ENCODE data around the gene TAB2. TPM values are rescaled to one million over a fixed set of nuclear protein-coding genes. Genes with fewer than 3 reads are reported as not detected.

Gene TAB2
- total and polyA plus RNA-seq, 8 donors = 49.3 to 103 (median 86.5) TPM

DNA sequence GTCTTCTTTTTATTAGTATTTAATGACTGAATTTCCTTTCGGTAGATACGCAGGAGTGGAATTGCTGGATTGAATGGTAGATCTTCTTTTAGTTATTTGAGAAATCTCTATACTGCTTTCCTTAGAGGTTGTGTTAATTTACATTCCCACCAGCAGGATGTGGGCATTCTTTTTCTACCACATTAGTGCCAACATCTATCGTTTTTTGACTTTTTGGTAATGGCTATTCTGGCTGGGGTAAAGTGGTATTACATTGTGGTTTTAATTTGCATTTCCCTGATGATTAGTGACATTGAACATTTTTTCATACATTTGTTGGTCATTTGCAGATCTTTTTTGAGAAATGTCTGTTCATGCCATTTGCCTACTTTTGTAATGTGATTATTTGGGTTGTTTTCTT, 119.7 kb downstream of the TAB2 start:
- no peak for DNase-seq
- Histone ChIP-seq H3K9me3 (no peaks in the 10 kb centered on the region), H3K4me1 (peaks cover 0 to 2% of the 10 kb centered on the region in 2 donors), H3K27me3 (no peaks in the 10 kb centered on the region), H3K36me3 (no peaks in the 10 kb centered on the region), H3K27ac (no peak overlapping the region), H3K4me3 (no peak overlapping the region)
- TF ChIP-seq, protein P1, sequence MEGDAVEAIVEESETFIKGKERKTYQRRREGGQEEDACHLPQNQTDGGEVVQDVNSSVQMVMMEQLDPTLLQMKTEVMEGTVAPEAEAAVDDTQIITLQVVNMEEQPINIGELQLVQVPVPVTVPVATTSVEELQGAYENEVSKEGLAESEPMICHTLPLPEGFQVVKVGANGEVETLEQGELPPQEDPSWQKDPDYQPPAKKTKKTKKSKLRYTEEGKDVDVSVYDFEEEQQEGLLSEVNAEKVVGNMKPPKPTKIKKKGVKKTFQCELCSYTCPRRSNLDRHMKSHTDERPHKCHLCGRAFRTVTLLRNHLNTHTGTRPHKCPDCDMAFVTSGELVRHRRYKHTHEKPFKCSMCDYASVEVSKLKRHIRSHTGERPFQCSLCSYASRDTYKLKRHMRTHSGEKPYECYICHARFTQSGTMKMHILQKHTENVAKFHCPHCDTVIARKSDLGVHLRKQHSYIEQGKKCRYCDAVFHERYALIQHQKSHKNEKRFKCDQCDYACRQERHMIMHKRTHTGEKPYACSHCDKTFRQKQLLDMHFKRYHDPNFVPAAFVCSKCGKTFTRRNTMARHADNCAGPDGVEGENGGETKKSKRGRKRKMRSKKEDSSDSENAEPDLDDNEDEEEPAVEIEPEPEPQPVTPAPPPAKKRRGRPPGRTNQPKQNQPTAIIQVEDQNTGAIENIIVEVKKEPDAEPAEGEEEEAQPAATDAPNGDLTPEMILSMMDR (IDR thresholded peaks at IDR 0.05) = no peak
- intact Hi-C loops (cut with DNase I) = loop anchor here in 1 of 2 donors (10.0 kb wide), 2 partner anchors 78 to 402 kb away; no protein-coding TSS in a partner anchor
- no peak for ATAC-seq

DNA sequence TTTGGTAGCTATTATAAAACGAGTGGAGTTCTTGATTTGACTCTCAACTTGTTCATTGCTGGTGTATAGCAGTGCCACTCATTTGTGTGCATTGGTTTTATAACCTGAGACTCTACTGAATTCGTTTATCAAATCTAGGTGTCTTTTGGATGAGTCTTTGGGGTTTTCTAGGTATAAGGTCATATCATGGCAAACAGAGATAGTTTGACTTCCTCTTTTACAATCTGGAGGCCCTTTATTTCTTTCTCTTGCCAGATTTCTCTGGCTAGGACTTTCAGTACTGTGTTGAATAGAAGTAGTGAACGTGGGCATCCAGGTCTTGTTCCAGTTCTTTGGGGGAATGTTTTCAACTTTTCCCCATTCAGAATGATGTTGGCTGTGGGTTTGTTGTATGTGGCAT, 121.3 kb downstream of the TAB2 start:
- Histone ChIP-seq H3K36me3 (no peaks in the 10 kb centered on the region), H3K27me3 (no peaks in the 10 kb centered on the region), H3K4me1 (no peaks in the 10 kb centered on the region), H3K9me3 (no peaks in the 10 kb centered on the region), H3K27ac (no peak overlapping the region), H3K4me3 (no peak overlapping the region)
- intact Hi-C loops (cut with DNase I) = loop anchor here in 1 of 2 donors (10.0 kb wide), 2 partner anchors 76 to 404 kb away; no protein-coding TSS in a partner anchor
- ATAC-seq (no peak), DNase-seq (no peak)
- TF ChIP-seq, protein P1 (IDR thresholded peaks at IDR 0.05) = no peak

DNA sequence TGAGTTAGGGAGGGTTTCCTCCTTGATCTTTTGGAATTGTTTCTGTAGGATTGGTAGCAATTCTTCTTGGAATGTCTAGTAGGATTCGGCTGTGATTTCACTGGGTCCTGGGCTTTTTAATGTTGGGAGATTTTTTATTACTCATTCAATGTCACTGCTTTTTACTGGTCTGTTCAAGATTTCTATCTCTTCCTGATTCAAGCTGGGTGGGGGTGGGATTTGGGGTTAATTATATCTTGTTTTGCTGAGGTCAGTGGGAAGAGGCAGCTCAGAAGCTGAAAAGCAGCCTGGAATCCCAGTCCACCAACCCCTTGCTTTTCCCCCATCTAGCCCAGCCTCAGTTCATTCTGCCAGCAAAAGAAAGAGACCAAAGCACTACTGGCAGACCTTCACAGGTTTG, 122.1 kb downstream of the TAB2 start:
- Histone ChIP-seq H3K4me1 (no peaks in the 10 kb centered on the region), H3K36me3 (no peaks in the 10 kb centered on the region), H3K27ac (no peak overlapping the region), H3K4me3 (no peak overlapping the region), H3K9me3 (no peaks in the 10 kb centered on the region), H3K27me3 (no peaks in the 10 kb centered on the region)
- ATAC-seq (no peak), DNase-seq (no peak)
- intact Hi-C loops (cut with DNase I) = loop anchor here in 1 of 2 donors (10.0 kb wide), 2 partner anchors 75 to 405 kb away; no protein-coding TSS in a partner anchor
- TF ChIP-seq, protein P1 (IDR thresholded peaks at IDR 0.05) = no peak

DNA sequence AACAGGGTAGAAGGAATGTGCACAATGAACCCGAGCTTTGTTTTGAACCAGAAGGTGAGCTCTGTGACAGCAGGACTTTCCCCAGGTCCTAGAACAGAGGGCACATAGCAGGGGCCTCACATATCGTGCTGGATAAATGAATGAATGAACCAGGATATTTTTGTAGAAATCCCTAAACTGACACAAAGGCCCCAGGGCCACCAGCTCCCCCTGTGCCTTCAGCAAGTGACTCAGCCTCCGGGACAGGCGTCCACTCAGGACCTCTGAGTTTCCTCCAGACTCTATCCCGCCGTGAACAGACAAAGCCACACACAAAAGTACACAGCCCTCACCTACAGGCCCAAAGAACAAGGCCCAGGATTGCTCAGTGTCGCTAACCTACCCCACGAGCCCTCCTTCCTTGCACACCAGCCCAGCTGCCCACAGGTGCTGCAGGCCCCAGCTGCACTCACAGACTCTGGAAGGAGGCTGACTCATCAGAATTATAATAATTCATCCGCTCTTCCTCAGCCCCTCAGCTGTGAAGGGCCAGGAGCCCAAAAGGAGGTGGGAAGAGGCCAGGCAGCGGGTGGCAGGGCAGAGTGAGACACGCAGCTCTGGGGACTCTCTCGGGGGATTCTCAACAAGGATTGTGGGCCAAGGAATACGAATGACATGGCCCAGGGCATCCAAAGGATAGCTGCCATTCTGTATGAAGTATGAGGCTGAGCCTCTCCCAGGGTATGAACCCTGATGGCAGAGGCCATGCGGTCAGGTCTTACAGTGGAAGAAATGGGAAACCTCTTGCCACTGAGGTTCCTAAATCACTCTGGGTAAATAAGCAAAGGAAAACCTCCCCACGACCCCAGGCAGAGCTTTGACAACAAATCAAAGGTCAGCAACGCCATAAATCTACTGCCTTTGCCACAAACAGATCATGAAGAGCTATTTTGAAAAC, 123.5 kb downstream of the TAB2 start:
- intact Hi-C loops (cut with DNase I) = no loop called here
- TF ChIP-seq, protein P1 (IDR thresholded peaks at IDR 0.05) = no peak
- no peak overlapping the region for H3K4me3 ChIP-seq
- no peaks in the 10 kb centered on the region for H3K4me1 ChIP-seq
- H3K9me3 ChIP-seq = no peaks in the 10 kb centered on the region
- ATAC-seq (no peak), DNase-seq (no peak)
- H3K36me3 ChIP-seq = no peaks in the 10 kb centered on the region
- no peaks in the 10 kb centered on the region for H3K27me3 ChIP-seq
- H3K27ac ChIP-seq = no peak overlapping the region

DNA sequence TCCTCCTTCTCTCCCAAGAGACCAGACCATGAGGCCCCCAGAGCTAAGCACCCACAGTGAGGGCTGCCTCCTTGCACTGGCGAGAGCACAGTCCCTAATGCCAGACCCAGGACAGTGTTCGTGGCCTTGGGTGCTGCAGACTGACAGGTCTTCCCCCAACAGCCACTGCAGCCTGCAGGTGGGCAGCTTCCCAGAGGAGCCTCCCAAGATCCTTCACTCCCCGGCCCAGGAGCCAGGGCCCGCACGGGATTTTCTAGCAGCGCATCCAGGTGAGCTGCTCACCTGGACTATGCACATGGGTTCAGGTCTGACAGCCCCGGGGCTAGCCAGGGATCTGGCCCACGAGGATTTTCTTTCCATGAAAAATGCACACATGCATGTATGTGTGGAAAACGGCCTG, 124.2 kb downstream of the TAB2 start:
- no peaks in the 10 kb centered on the region for H3K4me1 ChIP-seq
- no peaks in the 10 kb centered on the region for H3K36me3 ChIP-seq
- DNase-seq (no peak), ATAC-seq (no peak)
- intact Hi-C loops (cut with DNase I) = no loop called here
- no peak overlapping the region for H3K4me3 ChIP-seq
- no peaks in the 10 kb centered on the region for H3K27me3 ChIP-seq
- no peaks in the 10 kb centered on the region for H3K9me3 ChIP-seq
- H3K27ac ChIP-seq = no peak overlapping the region
- TF ChIP-seq, protein P1 (IDR thresholded peaks at IDR 0.05) = no peak

Measured in left lung (tissue), 10 donors.